NCI-H510A (cell line): ENCODE results near the gene RGMA.
"Not testable (repeated sequence)": the region's sequence is repeated elsewhere in the genome, so short reads cannot be mapped to it uniquely, and the experiment has no call there.

Experiments
- DNase-seq: peaks from one replicate; lab custom pipeline; 2025; lab: John Stamatoyannopoulos, UW

The RGMA gene

DNA sequence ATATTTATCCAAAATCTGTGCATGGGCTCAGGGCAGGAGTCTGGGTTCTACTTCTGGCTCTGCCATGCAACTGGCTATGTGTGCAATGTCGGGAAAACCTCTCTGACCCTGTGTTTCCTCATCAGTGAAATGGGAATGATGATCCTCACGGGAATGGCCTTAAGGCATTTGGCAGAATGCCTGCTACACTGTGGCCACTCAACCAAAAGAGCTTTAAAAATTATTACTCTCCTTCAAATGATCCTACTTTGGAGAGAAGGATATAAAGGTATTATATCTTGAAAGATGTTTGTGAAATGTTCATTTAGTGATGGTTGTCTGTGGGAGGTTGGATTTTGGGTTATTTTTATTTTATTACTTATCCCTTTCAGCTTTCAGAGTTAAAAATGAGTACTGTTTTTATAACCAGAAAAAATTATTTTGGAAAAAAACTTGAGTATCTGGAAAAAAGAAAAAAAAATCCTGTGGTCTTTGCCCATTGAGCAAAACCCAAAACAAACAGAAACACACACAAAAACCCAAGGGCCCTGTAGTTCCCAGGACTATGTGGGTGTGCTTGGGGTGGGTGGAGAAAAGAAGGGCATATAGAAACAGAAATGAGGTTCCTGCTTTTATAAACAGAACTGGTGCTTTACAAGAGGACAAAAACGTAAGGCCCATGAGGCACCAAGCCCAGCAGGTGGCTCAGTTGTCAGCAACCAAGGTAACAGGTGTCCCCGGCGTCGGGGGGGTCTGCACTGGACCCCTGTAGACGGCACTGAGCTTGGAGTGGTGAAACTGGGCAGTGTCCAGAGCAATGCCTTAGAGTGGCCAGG, 22.0 kb downstream of the RGMA start:
- DNase-seq = no peak

- DNase-seq = no peak
Measured at GRCh38 chr15:93066224-93066681, 22.8 kb downstream of the RGMA start.

GRCh38 chr15:93065641-93066045, 23.4 kb downstream of the RGMA start:
- no peak for DNase-seq

DNA sequence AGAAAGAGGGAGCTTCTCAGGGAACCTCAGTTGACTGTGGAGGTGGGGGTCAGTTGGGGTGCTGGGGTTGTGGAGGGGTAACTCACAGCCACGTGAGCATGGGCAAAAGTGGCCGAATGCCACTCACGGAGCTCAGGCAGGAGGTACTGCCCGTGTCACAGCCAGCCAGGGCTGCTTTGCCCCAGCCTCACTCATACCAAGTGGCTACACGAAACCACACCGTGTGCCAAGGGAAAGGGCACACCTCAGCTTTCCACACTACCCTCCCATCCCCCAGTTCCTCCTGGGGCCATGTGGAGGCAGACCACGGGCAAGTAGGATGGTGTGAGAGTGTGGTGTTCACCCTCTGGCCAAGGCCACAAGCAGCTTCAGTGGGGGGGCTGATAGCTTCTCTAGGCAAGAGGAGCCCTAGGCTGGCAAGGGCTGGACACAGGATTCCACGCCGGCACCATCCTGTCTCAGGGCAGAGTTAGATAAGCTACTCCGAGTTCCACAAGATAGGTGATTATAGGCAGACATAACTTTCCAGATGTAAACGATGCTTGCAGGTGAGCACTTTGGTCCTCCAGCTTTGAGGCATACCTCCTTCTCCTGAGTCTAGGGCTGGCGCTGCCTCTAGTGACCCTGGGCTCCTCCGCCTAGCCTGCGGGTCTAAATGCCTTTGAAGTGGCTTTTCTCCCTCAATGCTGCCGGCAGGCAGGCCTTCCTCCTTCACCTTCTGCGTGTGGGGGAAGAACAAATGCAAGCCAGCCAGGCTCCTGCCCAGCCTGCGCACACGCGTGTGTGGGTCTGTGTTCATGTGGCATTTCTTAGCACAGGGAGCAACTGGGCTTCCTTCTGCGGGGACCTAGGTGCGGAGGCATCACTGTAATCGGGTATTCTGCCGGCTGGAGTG, 25.0 kb downstream of the RGMA start:
- no peak for DNase-seq

DNA sequence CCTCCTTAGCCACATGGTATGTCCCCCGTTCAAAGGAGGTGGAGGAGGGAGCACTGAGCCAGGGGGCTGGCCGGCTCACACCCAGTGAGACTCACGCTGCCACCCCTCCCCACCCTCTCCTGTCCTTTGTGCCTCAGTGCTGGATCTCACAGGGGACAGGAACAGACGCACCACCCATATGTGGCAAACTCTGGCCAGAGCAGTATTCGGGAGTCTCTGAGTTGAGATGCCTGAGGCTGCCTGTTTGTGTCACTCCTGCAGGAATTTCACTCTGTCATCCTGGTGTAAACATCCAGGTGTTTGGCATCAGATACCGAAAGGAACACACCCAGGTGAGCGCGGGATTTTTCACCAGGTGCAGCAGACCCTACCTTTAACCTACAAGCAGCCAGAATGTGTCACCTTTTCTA, 25.7 kb downstream of the RGMA start:
- DNase-seq = no peak

DNA sequence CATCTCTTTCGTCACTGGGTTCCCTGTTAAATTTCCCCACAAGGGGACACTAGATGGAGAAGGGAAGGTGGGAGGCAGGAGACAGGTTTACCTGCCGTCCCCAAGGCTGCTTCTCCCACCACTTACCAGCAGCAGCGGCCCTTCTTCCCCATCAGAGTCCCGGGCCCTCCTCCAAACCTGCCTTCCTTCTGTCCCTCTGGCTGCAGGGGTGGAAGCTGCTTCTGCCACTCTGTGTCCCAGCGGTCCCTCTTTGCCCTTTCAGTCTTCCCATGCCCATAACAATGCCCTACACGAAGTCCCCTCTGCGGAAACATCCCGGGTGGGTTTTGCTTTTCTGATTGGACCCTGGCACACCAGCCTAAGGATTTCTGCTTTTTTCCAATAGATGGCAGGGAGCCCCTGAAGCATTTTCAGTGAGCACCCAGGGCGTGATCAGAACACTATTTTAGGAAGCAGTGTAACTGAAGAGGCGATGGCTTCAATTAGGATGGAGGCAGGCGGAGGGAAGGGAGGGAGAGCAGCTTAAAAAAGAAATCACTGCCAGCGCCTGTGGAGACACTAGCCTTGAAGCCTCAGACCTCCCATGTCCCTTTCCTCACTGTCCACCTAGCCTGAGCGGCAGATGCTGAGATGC, 26.3 kb downstream of the RGMA start:
- not testable (repeated sequence) for DNase-seq

GRCh38 chr15:93060336-93061248, 28.4 kb downstream of the RGMA start:
- no peak for DNase-seq

GRCh38 chr15:93059442-93059841, 29.6 kb downstream of the RGMA start:
- no peak for DNase-seq

GRCh38 chr15:93058904-93059427, 30.0 kb downstream of the RGMA start:
- no peak for DNase-seq

DNA sequence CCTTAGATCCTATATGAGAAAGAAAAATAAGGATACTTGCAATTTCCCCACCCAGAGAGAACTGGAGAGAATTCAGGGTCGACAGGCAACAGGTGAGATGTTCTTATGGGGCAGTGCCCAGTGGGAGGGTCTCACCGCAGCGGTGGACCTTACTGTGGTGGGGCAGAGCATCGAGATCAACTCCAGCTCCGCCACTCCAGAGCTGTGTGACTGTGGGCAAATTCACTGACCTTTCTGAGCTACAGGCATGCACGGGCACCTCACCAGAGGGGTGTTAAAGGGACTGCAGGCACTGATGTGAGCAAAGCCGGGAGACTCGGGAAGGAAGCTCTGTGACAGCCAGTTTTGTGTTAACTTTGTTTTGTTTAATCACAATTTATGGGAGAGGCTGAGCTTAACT, 30.9 kb downstream of the RGMA start:
- no peak for DNase-seq

- DNase-seq = no peak
Measured at GRCh38 chr15:93057618-93058017, 31.4 kb downstream of the RGMA start.

DNA sequence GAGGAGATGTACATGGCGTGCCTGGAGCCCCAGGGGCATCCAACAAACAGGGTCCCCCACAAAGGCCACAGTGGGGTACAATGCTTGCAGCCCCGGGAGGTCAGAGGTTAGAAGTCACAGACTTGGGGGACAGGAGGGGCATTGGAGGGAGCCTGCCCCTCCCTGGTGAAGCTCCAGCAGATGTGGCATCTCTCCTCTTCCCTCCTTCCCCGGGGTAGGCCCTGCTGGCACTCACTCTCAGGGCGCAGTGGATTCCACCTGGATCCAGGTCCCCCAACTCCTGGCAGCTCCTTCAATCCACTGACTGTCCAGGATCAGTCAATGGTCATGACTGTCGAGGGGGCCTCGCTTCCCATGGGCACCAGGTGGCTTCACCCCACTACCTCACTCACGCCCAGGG, 32.2 kb downstream of the RGMA start:
- no peak for DNase-seq

- no peak for DNase-seq
Measured at GRCh38 chr15:93055211-93055610, 33.8 kb downstream of the RGMA start.

- DNase-seq = no peak
Measured at GRCh38 chr15:93052090-93052879, 36.7 kb downstream of the RGMA start.

- no peak for DNase-seq
Measured at GRCh38 chr15:93051236-93052089, 37.5 kb downstream of the RGMA start.

GRCh38 chr15:93050648-93051047, 38.4 kb downstream of the RGMA start:
- no peak for DNase-seq

DNA sequence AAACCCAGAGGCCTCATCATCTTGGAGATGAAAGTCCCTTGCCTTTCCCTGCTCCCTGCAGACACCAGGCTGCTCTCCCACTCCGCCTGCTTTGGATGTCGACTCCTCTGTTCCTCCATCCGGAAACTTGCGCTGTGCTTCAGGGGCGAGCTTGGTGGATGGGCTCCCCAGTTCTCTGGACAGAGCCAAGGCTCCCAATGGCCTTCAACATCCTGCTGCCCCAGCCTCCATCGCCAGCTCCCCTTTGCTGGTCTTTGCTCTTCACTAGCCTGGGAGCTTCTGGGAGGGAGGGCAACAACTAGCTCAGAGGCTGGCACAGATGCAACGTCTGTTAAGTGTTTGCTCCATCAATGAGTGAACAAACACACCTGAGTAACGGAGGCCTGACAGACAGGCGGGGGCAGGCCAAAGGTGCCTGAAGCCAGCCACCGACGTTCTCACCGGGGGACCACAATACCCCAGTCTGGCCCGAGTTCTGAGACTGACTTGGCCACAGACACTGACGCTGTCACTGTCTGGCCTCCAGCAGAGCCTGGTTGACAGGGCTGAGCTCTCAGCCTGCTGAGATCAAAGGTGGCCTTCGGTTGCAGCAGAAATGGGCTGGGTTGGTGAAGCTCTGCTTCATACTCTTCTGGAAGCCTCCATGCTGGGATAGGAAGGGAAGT, 39.0 kb downstream of the RGMA start:
- peak; percentile 40 for DNase-seq

DNA sequence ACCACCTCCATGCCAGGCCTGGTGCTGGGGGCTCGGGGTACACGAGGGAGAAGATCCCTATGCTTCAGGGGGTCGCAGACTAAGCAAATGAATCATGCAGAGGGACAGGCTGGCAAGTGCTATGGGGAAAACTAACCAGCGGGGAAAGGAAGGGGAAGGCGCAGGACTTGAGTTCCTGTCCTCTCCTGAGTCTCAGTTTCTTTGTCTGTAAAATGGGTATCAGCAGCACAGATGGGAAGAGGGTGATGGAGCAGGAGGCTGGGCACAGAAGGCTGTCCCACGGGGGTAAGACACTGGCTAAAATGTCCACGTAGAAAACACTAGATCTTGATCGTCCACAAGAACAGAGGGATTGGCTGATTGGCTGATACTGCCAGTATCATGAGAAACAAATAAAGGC, 39.8 kb downstream of the RGMA start:
- no peak for DNase-seq

DNA sequence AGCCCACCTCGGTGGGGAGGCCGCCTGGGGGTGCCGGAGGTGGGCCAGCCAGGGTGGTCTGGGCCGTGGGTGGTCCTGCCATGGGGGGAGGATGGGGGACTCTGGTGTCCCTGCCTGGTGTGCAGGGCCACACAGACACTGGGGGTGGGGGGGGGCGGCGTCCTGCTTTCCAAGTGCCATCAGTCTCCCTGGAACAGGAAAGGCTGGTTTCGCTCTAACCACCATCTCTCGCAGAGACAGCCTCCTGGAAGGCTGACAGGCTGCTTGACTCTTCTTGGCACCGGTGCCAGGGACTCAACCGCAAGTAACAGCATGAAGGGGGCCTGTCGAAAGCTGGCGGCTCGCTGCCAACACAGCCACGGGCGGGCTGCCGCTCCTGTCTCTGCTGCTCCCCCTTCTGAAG, 40.3 kb downstream of the RGMA start:
- no peak for DNase-seq
